ENCODE measurements around the gene INSYN2B. TPM values are rescaled to one million over a fixed set of nuclear protein-coding genes. Genes with fewer than 3 reads are reported as not detected.

Gene INSYN2B
- total and polyA plus RNA-seq, 2 experiments from 2014 or later = not detected

DNA sequence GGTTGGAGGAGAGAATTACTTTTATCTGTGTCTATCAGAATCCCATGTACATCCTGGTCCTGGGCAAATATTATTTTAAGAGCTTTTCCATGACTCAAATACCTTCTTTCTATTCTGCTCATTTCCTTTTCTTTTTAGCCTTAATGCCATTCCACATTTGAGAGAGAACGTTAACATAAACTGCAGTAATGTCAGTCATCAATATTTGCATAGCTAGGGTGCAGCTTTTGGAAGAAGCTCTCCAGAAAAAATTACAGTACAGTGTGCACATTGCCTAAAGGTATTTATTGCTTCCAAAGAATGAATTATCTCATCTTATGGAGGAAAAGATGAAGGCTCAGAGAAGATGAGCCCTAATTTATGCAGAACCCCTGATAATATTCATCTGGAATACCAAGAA is 58.3 kb downstream of the INSYN2B start:
- Histone ChIP-seq H3K4me1 (ENCODE audit: insufficient read depth) (no peaks in the 10 kb centered on the region; the same call in 1 of the 2 replicates), H3K4me2 (no peak overlapping the region), H2AFZ (no peak overlapping the region), H3K79me2 (replicated peaks; ENCODE audit: insufficient read depth) (no peaks in the 10 kb centered on the region), H3K27ac (ENCODE audit: low read depth) (no peak overlapping the region), H3K36me3 (ENCODE audit: insufficient read depth) (no peaks in the 10 kb centered on the region), H3K4me3 (no peak overlapping the region), H3K27me3 (ENCODE audit: insufficient read depth) (no peaks in the 10 kb centered on the region), H3F3A (replicated peaks; ENCODE audit: low read depth) (no peaks in the 10 kb centered on the region), H3K9me2 (ENCODE audit: insufficient read depth) (no peaks in the 10 kb centered on the region), H4K20me1 (replicated peaks; ENCODE audit: insufficient read depth) (no peaks in the 10 kb centered on the region)
- Mint-ChIP-seq H3K27ac (no peak overlapping the region), H3K27me3 (ENCODE audit: insufficient read depth, low read depth, poor library complexity) (peaks cover 4% of the 10 kb centered on the region), H3K36me3 (ENCODE audit: low read depth) (no peaks in the 10 kb centered on the region), H3K9me3 (no peaks in the 10 kb centered on the region), H3K4me3 (no peak overlapping the region), H3K4me1 (peaks cover 11% of the 10 kb centered on the region)
- DNase-seq (ENCODE audit: low spot score) = no peak
- no peak for ATAC-seq
- TF ChIP-seq ZNF114 (CRISPR knock-in tag; IDR thresholded peaks at IDR 0.05) (no peak), EZH2phosphoT487 (IDR thresholded peaks at IDR 0.05; ENCODE audit: unreplicated experiment) (no peak), ETS1 (IDR thresholded peaks at IDR 0.05) (no peak), CREB1 (CRISPR knock-in tag; IDR thresholded peaks at IDR 0.05; ENCODE audit: low read depth) (no peak), EZH2 (IDR thresholded peaks at IDR 0.05; ENCODE audit: low read depth, unreplicated experiment) (no peak), JUNB (IDR thresholded peaks at IDR 0.05; ENCODE audit: unreplicated experiment) (no peak), STAT1 (IDR thresholded peaks at IDR 0.05; ENCODE audit: unreplicated experiment) (no peak), ZNF331 (CRISPR knock-in tag; IDR thresholded peaks at IDR 0.05; ENCODE audit: low read depth) (no peak), NANOG (IDR thresholded peaks at IDR 0.05; ENCODE audit: borderline replicate concordance) (no peak), POLR2AphosphoS5 (IDR thresholded peaks at IDR 0.05; ENCODE audit: low read depth) (no peak), ZNF462 (CRISPR knock-in tag; IDR thresholded peaks at IDR 0.05) (no peak)
- TF ChIP-seq, protein P1, sequence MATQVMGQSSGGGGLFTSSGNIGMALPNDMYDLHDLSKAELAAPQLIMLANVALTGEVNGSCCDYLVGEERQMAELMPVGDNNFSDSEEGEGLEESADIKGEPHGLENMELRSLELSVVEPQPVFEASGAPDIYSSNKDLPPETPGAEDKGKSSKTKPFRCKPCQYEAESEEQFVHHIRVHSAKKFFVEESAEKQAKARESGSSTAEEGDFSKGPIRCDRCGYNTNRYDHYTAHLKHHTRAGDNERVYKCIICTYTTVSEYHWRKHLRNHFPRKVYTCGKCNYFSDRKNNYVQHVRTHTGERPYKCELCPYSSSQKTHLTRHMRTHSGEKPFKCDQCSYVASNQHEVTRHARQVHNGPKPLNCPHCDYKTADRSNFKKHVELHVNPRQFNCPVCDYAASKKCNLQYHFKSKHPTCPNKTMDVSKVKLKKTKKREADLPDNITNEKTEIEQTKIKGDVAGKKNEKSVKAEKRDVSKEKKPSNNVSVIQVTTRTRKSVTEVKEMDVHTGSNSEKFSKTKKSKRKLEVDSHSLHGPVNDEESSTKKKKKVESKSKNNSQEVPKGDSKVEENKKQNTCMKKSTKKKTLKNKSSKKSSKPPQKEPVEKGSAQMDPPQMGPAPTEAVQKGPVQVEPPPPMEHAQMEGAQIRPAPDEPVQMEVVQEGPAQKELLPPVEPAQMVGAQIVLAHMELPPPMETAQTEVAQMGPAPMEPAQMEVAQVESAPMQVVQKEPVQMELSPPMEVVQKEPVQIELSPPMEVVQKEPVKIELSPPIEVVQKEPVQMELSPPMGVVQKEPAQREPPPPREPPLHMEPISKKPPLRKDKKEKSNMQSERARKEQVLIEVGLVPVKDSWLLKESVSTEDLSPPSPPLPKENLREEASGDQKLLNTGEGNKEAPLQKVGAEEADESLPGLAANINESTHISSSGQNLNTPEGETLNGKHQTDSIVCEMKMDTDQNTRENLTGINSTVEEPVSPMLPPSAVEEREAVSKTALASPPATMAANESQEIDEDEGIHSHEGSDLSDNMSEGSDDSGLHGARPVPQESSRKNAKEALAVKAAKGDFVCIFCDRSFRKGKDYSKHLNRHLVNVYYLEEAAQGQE (IDR thresholded peaks at IDR 0.05; ENCODE audit: unreplicated experiment) = no peak
- TF ChIP-seq, protein P2, sequence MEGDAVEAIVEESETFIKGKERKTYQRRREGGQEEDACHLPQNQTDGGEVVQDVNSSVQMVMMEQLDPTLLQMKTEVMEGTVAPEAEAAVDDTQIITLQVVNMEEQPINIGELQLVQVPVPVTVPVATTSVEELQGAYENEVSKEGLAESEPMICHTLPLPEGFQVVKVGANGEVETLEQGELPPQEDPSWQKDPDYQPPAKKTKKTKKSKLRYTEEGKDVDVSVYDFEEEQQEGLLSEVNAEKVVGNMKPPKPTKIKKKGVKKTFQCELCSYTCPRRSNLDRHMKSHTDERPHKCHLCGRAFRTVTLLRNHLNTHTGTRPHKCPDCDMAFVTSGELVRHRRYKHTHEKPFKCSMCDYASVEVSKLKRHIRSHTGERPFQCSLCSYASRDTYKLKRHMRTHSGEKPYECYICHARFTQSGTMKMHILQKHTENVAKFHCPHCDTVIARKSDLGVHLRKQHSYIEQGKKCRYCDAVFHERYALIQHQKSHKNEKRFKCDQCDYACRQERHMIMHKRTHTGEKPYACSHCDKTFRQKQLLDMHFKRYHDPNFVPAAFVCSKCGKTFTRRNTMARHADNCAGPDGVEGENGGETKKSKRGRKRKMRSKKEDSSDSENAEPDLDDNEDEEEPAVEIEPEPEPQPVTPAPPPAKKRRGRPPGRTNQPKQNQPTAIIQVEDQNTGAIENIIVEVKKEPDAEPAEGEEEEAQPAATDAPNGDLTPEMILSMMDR (conservative IDR thresholded peaks at IDR 0.05; ENCODE audit: low read depth in 2 of 2) = no peak
